Gastrocnemius medialis (tissue), 4 donors: ENCODE measurements around the gene MISP. TPM values are rescaled to one million over a fixed set of nuclear protein-coding genes. Genes with fewer than 3 reads are reported as not detected.

Experiments used
- ATAC-seq, 2 donors: fragments of 150-250 bp; one replicate each; pipeline ENCODE4 v1.9.1; 2016
- DNase-seq, 2 donors: peaks; one replicate each; pipeline ENCODE4 v3.0.0-alpha.2; 2019
- H3K27ac ChIP-seq, 4 donors: fragments of 200-600 bp; sonication (generic); 1 replicate in 1 of 4; 2 replicates in 3 of 4; pipeline ENCODE4 v1.5.1; 2016 to 2018; ENCODE audit warnings: mild to moderate bottlenecking in 2 of 4, moderate library complexity in 1 of 4
- H3K27me3 ChIP-seq, 3 donors: fragments of 200-600 bp; sonication (generic) in 2 of 3; 1 replicate in 1 of 3; 2 replicates in 2 of 3; pipeline versions ENCODE4 v1.5.1 to v1.6.0; 2016 to 2019; ENCODE audit warnings: mild to moderate bottlenecking in 1 of 3, moderate library complexity in 1 of 3
- H3K36me3 ChIP-seq, 2 donors: fragments of 200-600 bp; sonication (generic) in 1 of 2; one replicate each; pipeline ENCODE4 v1.5.1; 2017 to 2018
- H3K4me1 ChIP-seq, 2 donors: fragments of 200-600 bp; sonication (generic) in 1 of 2; one replicate each; pipeline ENCODE4 v1.5.1; 2016 to 2017; ENCODE audit warnings: mild to moderate bottlenecking in 2 of 2
- H3K4me3 ChIP-seq, 4 donors: fragments of 200-600 bp; sonication (generic) in 3 of 4; 1 replicate in 1 of 4; 2 replicates in 3 of 4; pipeline ENCODE4 v1.5.1; 2016 to 2019; ENCODE audit warnings: mild to moderate bottlenecking in 2 of 4
- H3K9me3 ChIP-seq, 3 donors: fragments of 200-600 bp; sonication (generic) in 2 of 3; 1 replicate in 1 of 3; 2 replicates in 2 of 3; pipeline ENCODE4 v1.5.1; 2016 to 2019
- POLR2A ChIP-seq, 2 donors: fragments of 450-650 bp; IDR thresholded peaks; one replicate each; pipeline ENCODE4 v1.6.1; 2017; ENCODE audit warnings: antibody characterized with exemption in 2 of 2, mild to moderate bottlenecking in 2 of 2, moderate library complexity in 2 of 2
- in situ Hi-C, 4 donors: fragments of 200-750 bp; cut with MboI; loops; one replicate each; pipeline versions ENCODE4 v1.15.0 to v1.8.0; 2017; ENCODE audit warnings: low sequenced_read_pairs in 4 of 4
- intact Hi-C: fragments of 100-400 bp; cut with DNase I; formaldehyde crosslinking; loops from one replicate; pipeline ENCODE4 v1.15.1; 2023; ENCODE audit warnings: low total_unique reads
- total RNA-seq, 4 donors: library from RNA; depleted of rRNA; stranded (reverse); fragments of >200 nt; gene quantifications; one replicate each; pipeline versions ENCODE4 v1.1.0 to v1.2.3, GENCODE V29; 2016
- TF ChIP-seq, protein P1 (sequence below), 5 experiments: fragments of 450-650 bp in 3 of 5; fragments of 200-600 bp in 2 of 5; sonication (generic) in 2 of 5; IDR thresholded peaks in 4 of 5; conservative IDR thresholded peaks in 1 of 5; 1 replicate in 4 of 5; 2 replicates in 1 of 5; pipeline ENCODE4 v1.5.1; 2016 to 2019; ENCODE audit warnings: antibody characterized with exemption in 5 of 5, mild to moderate bottlenecking in 3 of 5, moderate library complexity in 3 of 5

Gene MISP
- total RNA-seq, 4 donors from 2014 or later, result 1.2 TPM; not detected in 3

DNA sequence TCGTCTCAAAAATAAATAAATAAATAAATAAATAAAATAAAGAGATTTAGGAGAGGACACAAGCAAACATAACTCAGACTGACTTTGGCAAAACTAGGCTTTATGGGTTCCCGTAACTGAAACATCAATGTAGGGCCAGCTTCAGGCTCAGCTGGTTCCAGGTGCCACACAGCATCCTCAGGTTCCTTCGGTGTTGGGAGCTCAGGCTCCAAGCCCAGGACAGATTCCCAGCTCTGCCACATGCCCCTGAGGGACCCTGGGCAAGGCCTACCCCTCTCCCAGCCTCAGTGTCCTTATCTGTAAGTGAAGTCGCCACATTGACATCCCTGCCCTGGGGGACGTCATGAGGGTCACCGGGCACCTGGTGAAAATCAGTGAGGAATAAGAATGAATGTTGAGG lies 18.7 kb downstream of the MISP start:
- DNase-seq, result no peak
- H3K4me3 ChIP-seq, result no peak overlapping the region
- H3K36me3 ChIP-seq, result no peaks in the 10 kb centered on the region
- in situ Hi-C loops (loop anchor here (5.0 to 10.0 kb wide), 5 partner anchors 153 to 215 kb away; partner anchors contain the start of genes WDR18 (in 2 of the 4) and ARID3A (in 1 of the 4)), intact Hi-C loops (loop anchor here (1.0 to 5.0 kb wide), 3 partner anchors 152 to 231 kb away; partner anchors contain the start of genes GRIN3B and WDR18)
- no peaks in the 10 kb centered on the region for H3K4me1 ChIP-seq
- H3K27ac ChIP-seq, result no peak overlapping the region
- H3K9me3 ChIP-seq, result no peaks in the 10 kb centered on the region
- no peak for TF ChIP-seq POLR2A (IDR thresholded peaks at IDR 0.05)
- TF ChIP-seq, protein P1, sequence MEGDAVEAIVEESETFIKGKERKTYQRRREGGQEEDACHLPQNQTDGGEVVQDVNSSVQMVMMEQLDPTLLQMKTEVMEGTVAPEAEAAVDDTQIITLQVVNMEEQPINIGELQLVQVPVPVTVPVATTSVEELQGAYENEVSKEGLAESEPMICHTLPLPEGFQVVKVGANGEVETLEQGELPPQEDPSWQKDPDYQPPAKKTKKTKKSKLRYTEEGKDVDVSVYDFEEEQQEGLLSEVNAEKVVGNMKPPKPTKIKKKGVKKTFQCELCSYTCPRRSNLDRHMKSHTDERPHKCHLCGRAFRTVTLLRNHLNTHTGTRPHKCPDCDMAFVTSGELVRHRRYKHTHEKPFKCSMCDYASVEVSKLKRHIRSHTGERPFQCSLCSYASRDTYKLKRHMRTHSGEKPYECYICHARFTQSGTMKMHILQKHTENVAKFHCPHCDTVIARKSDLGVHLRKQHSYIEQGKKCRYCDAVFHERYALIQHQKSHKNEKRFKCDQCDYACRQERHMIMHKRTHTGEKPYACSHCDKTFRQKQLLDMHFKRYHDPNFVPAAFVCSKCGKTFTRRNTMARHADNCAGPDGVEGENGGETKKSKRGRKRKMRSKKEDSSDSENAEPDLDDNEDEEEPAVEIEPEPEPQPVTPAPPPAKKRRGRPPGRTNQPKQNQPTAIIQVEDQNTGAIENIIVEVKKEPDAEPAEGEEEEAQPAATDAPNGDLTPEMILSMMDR (IDR thresholded peaks at IDR 0.05 in 4 of 5, conservative IDR thresholded peaks at IDR 0.05 in 1 of 5), result no peak
- no peak for ATAC-seq
- H3K27me3 ChIP-seq, result peaks cover 0 to 9% (median 0%) of the 10 kb centered on the region in 3 donors

DNA sequence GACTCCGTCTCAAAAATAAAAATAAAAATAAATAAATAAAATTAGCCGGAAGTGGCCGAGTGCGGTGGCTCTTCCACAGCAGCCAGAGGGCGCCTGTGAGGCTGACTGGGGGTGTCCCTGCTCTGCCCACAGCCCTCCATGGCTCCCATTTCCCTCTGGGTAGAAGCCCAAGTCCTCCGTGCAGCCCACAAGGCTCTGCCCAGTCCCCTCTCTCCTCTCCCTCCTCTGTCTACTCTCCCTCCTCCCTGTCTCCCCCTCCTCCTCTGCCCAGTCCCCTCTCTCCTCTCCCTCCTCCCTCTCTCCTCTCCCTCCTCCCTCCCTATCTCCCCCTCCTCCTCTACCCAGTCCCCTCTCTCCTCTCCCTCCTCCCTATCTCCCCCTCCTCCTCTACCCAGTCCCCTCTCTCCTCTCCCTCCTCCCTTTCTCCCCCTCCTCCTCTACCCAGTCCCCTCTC lies 20.4 kb downstream of the MISP start:
- intact Hi-C loops (loop anchor here (2.0 to 5.0 kb wide), 2 partner anchors 211 to 229 kb away; partner anchors contain the start of genes GRIN3B and WDR18), in situ Hi-C loops (loop anchor here (5.0 to 10.0 kb wide), 5 partner anchors 151 to 213 kb away; partner anchors contain the start of genes WDR18 (in 2 of the 4) and ARID3A (in 1 of the 4))
- ATAC-seq (no peak), DNase-seq (no peak)
- TF ChIP-seq, protein P1 (IDR thresholded peaks at IDR 0.05 in 4 of 5, conservative IDR thresholded peaks at IDR 0.05 in 1 of 5), result peak in 3 of 5 experiments; percentile 39 to 48 (median 47)
- no peak for TF ChIP-seq POLR2A (IDR thresholded peaks at IDR 0.05)
- H3K36me3 ChIP-seq, result no peaks in the 10 kb centered on the region
- no peaks in the 10 kb centered on the region for H3K9me3 ChIP-seq
- H3K27me3 ChIP-seq, result peaks cover 0 to 9% (median 0%) of the 10 kb centered on the region in 3 donors
- no peak overlapping the region for H3K4me3 ChIP-seq
- no peak overlapping the region for H3K27ac ChIP-seq
- no peaks in the 10 kb centered on the region for H3K4me1 ChIP-seq

DNA sequence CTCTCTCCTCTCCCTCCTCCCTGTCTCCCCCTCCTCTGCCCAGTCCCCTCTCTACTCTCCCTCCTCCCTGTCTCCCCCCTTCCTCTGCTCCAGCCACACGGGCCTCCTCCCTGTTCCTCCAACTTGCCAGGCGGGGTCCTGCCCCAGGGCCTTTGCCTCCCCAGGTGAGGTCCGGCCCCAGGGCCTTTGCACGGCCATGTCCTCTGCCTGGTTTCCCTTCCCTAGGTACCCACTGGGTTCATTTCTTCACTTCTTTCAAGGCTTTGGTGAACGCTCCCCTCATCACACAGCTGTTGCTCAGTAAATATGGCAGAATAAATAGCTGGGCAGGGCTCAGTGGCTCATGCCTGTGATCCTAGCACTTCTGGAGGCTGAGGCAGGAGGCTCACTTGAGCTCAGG lies 21.2 kb downstream of the MISP start:
- intact Hi-C loops (loop anchor here (5.0 kb wide), 1 partner anchor 210 kb away; the partner anchor contains the start of gene WDR18), in situ Hi-C loops (loop anchor here (5.0 to 10.0 kb wide), 5 partner anchors 150 to 213 kb away; partner anchors contain the start of genes WDR18 (in 2 of the 4) and ARID3A (in 1 of the 4))
- DNase-seq (no peak), ATAC-seq (no peak)
- peaks cover 0 to 9% (median 0%) of the 10 kb centered on the region in 3 donors for H3K27me3 ChIP-seq
- H3K36me3 ChIP-seq, result no peaks in the 10 kb centered on the region
- no peak overlapping the region for H3K4me3 ChIP-seq
- no peaks in the 10 kb centered on the region for H3K9me3 ChIP-seq
- TF ChIP-seq, protein P1 (IDR thresholded peaks at IDR 0.05 in 4 of 5, conservative IDR thresholded peaks at IDR 0.05 in 1 of 5), result no peak
- no peak for TF ChIP-seq POLR2A (IDR thresholded peaks at IDR 0.05)
- no peaks in the 10 kb centered on the region for H3K4me1 ChIP-seq
- H3K27ac ChIP-seq, result no peak overlapping the region

DNA sequence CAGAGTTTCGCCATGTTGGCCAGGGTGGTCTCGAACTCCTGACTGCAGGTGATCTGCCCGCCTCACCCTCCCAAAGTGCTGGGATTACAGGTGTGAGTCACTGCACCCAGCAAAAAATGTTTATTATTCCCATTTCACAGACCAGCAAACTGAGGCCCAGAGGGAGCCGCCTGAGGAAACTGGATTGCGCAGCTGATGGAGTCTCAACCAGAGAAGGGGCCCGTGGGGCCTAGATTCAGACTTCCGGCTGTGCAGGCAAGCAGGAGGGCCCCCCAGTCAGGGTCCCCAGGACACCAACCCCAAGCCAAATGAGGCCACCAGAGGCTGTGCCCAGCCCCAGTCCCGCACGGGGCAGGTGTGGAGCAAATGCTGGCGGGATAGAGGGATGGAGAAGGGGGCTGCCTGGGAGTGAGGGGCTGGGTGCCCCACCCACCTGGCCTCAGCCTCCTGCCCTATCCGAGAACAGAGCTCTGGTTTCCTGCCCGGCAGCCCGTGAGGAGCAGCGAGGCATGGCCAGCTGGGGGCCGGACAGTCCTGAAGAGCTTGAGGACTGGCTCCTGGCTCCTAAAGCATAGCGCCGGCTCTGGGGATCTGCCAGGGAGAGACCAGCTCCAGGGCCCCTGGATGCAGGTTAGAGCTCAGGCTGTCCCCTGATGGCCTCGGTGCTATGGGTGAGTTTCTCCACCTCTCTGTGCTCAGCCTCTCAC lies 22.0 kb downstream of the MISP start:
- H3K36me3 ChIP-seq, result no peaks in the 10 kb centered on the region
- H3K27me3 ChIP-seq, result peaks cover 0 to under 1% (median 0%) of the 10 kb centered on the region in 3 donors
- ATAC-seq (no peak), DNase-seq (no peak)
- no peak overlapping the region for H3K27ac ChIP-seq
- intact Hi-C loops (loop anchor here (5.0 kb wide), 1 partner anchor 209 kb away; the partner anchor contains the start of gene WDR18), in situ Hi-C loops (loop anchor here (5.0 to 10.0 kb wide), 5 partner anchors 149 to 212 kb away; partner anchors contain the start of genes WDR18 (in 2 of the 4) and ARID3A (in 1 of the 4))
- no peaks in the 10 kb centered on the region for H3K9me3 ChIP-seq
- no peak for TF ChIP-seq POLR2A (IDR thresholded peaks at IDR 0.05)
- TF ChIP-seq, protein P1 (IDR thresholded peaks at IDR 0.05 in 4 of 5, conservative IDR thresholded peaks at IDR 0.05 in 1 of 5), result no peak
- H3K4me3 ChIP-seq, result no peak overlapping the region
- no peaks in the 10 kb centered on the region for H3K4me1 ChIP-seq
